Activated CD8-positive, alpha-beta T cell treated with anti-CD3 and anti-CD28 coated beads for 36 hours (primary cell): ENCODE results near the gene CRTAP. TPM values are rescaled to one million over a fixed set of nuclear protein-coding genes. Genes with fewer than 3 reads are reported as not detected.

Source experiments
- ATAC-seq: fragments of 200-7000 bp; cut with Tn5 transposase; one replicate; pipeline ENCODE4 v1.10.0; 2021; ENCODE audit warnings: mild to moderate bottlenecking, moderate library complexity
- CTCF ChIA-PET: fragments of 350-600 bp; sonication (Branson Sonifier 250); formaldehyde crosslinking; loops from one replicate; lab custom pipeline; 2021; ENCODE audit warnings: antibody characterized with exemption; lab: Charles Lee
- POLR2A ChIA-PET: fragments of 350-600 bp; sonication (Branson Sonifier 250); formaldehyde crosslinking; loops from one replicate; lab custom pipeline; 2021; ENCODE audit warnings: antibody characterized with exemption; lab: Charles Lee
- DNase-seq: peaks from one replicate; pipeline ENCODE4 v3.0.0-alpha.2; 2020
- H3K27ac Mint-ChIP-seq: one replicate; pipeline ENCODE4 v1.8.0; 2021; ENCODE audit warnings: mild to moderate bottlenecking, mixed read lengths
- H3K27me3 Mint-ChIP-seq: one replicate; pipeline ENCODE4 v1.8.0; 2021; ENCODE audit warnings: mixed read lengths
- H3K36me3 Mint-ChIP-seq: one replicate; pipeline ENCODE4 v1.8.0; 2021; ENCODE audit warnings: low read depth, mixed read lengths
- H3K4me1 Mint-ChIP-seq: one replicate; pipeline ENCODE4 v1.8.0; 2021; ENCODE audit warnings: low read depth, mixed read lengths
- H3K4me3 Mint-ChIP-seq: one replicate; pipeline ENCODE4 v1.8.0; 2021; ENCODE audit warnings: mild to moderate bottlenecking, moderate library complexity, mixed read lengths
- H3K9me3 Mint-ChIP-seq: one replicate; pipeline ENCODE4 v1.8.0; 2021; ENCODE audit warnings: mixed read lengths
- CTCF ChIP-seq: fragments of 200-600 bp; IDR thresholded peaks from one replicate; pipeline ENCODE4 v1.8.0; 2022; ENCODE audit warnings: antibody characterized with exemption, mild to moderate bottlenecking
- intact Hi-C: fragments of 100-400 bp; cut with micrococcal nuclease; formaldehyde crosslinking; loops from one replicate; pipeline ENCODE4 v1.10.0; 2022
- total RNA-seq, 2 experiments: library from RNA; stranded (reverse); gene quantifications; one replicate each; pipeline ENCODE4 v1.2.3, GENCODE V29; 2021

The CRTAP gene
- total RNA-seq, 2 experiments from 2014 or later: 32.7 to 35.7 TPM

GRCh38 chr3:33194303-33194702 lies 80.5 kb downstream of the CRTAP start:
- TF ChIP-seq CTCF: no peak
- DNase-seq (no peak), ATAC-seq (no peak)
- ChIA-PET CTCF (no interaction called here), POLR2A (no interaction called here)
- Mint-ChIP-seq H3K27ac (no peak overlapping the region), H3K4me1 (no peaks in the 10 kb centered on the region), H3K36me3 (no peaks in the 10 kb centered on the region), H3K9me3 (no peaks in the 10 kb centered on the region), H3K4me3 (no peak overlapping the region), H3K27me3 (peaks cover 8% of the 10 kb centered on the region)
- intact Hi-C loops: no loop called here

GRCh38 chr3:33196538-33196937 lies 82.7 kb downstream of the CRTAP start:
- no peak for TF ChIP-seq CTCF
- POLR2A ChIA-PET: no interaction called here
- Mint-ChIP-seq H3K9me3 (no peaks in the 10 kb centered on the region), H3K4me1 (no peaks in the 10 kb centered on the region), H3K27me3 (peaks cover 4% of the 10 kb centered on the region), H3K36me3 (no peaks in the 10 kb centered on the region), H3K27ac (no peak overlapping the region), H3K4me3 (no peak overlapping the region)
- CTCF ChIA-PET: no interaction called here
- DNase-seq (no peak), ATAC-seq (no peak)
- intact Hi-C loops: no loop called here

Other genes with a start within 250 kb of the CRTAP start
- 10 to 100 TPM; 17.4 to 18.8 TPM for gene CCR4, start 162.4 kb upstream of the CRTAP start, total RNA-seq
- gene GLB1, start 16.9 kb upstream of the CRTAP start, total RNA-seq: 10 to 100 TPM; 55.4 to 57.5 TPM
- gene TMPPE, start 16.9 kb upstream of the CRTAP start, total RNA-seq: 1 to 10 TPM; 6.5 to 6.6 TPM
- not detected for gene SUSD5, start 104.8 kb downstream of the CRTAP start, total RNA-seq
- not detected for gene FBXL2, start 163.4 kb downstream of the CRTAP start, total RNA-seq